IPS-18c (cell line): ENCODE results near the gene GGA1.
"Not testable (repeated sequence)": the region's sequence is repeated elsewhere in the genome, so short reads cannot be mapped to it uniquely, and the experiment has no call there.

Experiments used
- H3K4me3 ChIP-seq: 2 replicates; pipeline ENCODE4 v1.7.0; 2013; ENCODE audit warnings: low read depth, mild to moderate bottlenecking, low read length, moderate library complexity; ENCODE audit not compliant: insufficient read depth
- H3K9me3 ChIP-seq: one replicate; pipeline ENCODE4 v1.6.1; 2013; ENCODE audit warnings: mild to moderate bottlenecking, low read length, moderate library complexity; ENCODE audit not compliant: control insufficient read depth, insufficient read depth

The GGA1 gene

DNA sequence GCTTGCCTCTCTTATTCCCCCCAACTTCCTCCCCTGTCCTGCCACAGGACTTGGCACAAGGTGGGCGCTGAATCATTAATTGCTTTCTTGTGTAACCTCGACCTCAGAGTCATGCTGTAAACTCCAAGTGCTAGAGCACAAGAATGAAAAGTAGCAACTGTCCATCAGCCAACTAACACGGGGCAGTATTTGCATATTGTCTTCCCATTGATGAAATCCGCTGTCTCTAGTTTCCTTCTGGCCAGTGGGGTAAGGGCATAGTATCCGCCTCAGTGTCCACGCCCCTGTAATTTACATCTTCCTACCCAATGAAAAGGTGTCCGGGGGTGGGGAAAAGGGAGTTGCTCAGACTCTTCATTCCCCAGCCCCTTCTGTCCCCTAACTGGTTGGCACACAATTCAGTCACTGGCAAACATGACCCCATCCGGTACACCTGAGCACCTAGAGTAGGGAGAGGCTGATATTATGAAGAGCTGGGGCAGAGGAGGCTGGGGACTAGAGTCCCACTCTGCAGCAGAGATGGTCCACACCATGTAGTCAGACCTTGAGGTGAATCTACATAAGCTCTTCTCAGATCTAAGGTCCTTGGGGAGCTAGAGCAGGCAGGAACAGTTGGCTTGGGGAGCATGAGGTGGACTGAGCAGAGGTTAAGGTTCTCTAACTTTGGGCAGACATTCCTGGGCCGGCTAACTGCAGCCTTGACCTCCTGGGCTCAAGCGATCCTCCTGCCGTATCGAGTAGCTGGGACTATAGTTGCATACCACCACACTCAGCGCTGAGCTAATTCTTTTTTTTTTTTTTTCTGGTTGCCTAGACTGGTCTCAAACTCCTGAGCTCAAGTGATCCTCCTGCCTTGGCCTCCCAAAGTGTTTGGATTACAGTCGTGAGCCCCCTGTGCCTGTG is 6.8 kb upstream of the GGA1 start:
- no peaks in the 10 kb centered on the region for H3K9me3 ChIP-seq

DNA sequence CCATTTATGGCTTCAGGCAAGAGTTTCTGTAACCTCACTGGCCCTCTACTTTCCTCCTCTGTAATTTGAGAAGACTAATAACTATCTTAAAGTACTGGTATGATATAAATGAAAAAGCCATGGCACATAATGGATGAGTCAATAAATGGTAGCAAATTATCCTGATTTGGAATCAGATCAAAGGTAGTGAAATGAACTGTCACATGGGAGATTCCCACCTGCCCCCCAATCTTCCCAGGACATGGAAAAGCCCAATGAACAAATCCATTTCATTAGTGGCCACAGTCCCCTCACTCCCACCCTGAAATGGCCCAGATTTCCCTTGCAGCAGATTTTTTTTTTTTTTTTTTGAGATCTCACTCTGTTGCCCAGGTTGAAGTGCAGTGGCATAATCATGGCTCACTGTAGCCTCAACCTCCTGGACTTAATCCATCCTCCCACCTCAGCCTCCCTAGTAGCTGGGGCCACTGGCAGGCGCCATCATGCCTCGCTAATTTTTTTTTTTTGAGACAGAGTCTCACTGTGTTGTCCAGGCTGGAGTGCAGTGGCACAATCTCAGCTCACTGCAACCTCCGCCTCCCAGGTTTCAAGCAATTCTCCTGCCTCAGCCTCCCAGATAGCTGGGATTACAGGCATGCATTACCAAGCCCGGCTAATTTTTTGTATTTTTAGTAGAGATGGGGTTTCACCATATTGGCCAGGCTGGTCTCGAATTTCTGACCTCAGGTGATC is 5.9 kb upstream of the GGA1 start:
- H3K4me3 ChIP-seq, H3K9me3 ChIP-seq: not testable (repeated sequence)

More for the DNA sequence above, 6.8 kb upstream of the GGA1 start:
- no peak overlapping the region; the same call in 1 of the 2 replicates for H3K4me3 ChIP-seq

GRCh38 chr22:37604074-37604473 is 4.6 kb upstream of the GGA1 start:
- H3K4me3 ChIP-seq: no peak overlapping the region

DNA sequence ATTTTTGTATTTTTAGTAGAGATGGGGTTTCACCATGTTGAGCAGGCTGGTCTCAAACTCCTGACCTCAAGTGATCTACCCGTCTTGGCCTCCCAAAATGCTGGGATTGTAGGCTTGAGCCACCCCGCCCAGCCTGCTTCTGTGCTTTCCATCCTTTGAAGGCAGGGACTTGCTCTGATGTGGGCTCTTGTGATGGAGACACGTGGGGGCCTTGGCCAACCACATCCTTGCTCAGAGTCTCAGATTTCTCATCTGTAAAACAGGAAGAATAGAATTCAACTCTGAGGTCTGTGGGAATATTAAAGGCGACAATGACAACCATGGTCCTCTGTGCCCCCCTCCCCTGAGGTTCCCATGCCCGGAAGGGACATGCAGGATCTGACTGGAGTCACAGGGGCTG is 3.8 kb upstream of the GGA1 start:
- Histone ChIP-seq H3K4me3 (no peak overlapping the region), H3K9me3 (no peaks in the 10 kb centered on the region)

More at GRCh38 chr22:37604074-37604473, 4.6 kb upstream of the GGA1 start:
- H3K9me3 ChIP-seq: no peaks in the 10 kb centered on the region

DNA sequence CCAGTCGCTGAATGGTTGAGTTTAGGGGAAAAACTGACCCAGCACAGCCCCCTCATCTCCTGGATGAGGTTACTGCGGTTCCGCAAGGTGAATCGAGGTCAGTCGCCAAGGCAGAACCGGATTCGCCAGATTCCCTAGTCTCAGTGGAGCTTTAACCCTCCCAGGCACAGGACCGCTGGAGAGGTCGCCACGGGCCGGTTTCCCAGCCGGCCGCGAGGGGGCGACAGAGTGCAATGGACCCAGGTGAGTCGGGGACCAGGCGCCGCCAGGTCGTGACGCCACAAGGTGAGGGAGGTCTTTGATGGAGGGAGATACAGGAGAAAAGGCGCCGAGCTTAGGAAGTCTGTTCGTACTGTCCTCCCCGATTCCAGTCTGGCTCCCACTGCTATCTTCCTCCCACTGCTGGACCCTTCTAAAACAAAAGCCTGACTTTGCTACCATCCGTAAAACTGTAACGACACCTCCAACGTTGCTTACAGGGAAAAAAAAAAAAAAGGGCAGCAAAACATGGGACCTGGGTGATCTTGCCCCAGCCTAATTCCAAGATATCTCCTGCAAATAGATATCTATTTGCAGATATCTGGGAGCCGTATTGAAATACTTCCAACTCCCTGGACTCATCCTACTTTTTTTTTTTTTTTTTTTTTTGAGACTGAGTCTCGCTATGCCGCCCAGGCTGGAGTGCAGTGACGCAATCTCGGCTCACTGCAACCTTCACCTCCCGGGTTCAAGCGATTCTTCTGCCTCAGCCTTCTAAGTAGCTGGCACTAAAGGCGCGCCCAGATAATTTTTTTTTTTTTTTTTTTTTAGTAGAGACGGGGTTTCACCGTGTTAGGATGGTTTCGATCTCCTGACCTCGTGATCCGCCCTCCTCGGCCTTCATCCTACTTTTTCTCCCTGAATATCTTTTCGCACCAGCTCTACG is 1.4 kb upstream of the GGA1 start:
- peak overlapping the region; percentile 39 for H3K4me3 ChIP-seq
- no peaks in the 10 kb centered on the region for H3K9me3 ChIP-seq

DNA sequence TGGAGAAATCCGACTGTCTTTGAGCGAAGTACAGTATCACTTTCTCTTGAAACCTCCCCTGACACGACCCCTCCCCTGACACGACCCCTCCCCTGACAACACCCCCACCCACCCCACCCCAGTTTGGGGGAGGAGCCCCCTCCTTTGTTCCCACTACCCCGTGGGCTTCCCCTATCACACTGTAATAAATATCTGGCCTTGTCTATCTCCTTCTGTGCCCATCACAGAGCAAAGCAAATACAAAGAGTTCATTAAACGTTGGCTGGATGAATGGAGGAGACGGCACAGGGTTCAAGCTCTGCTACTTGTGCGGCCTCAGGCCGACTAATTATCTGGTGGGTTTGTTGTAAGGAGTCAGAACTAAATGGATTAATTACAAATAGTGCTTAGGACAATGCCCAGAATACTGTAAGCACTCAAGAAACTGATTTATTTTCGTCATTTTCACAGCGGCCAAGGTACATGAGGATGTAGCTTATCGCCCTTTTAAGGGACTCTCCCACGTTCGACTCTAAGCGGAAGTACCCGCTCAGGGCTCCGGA is 628 bp upstream of the GGA1 start:
- H3K4me3 ChIP-seq: peak overlapping the region; percentile 87

GRCh38 chr22:37609240-37610152 is 862 bp downstream of the GGA1 start:
- Histone ChIP-seq H3K9me3 (no peaks in the 10 kb centered on the region), H3K4me3 (peak overlapping the region; percentile 87)

More for the DNA sequence above, 628 bp upstream of the GGA1 start:
- H3K9me3 ChIP-seq: no peaks in the 10 kb centered on the region

DNA sequence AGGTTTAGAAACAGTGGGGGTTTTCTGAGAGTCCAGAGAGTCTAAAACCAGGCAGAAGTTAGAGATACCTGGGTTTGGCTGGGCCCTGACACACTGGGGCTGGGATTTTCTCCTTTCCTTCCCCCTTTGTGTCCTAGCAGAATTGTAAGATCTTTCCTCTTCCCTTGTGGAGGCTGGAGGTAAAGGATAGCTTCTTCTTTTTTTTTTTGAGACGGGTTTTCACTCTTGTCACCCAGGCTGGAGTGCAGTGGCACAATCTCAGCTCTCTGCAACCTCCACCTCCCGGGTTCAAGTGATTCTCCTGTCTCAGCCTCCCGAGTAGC is 1.5 kb downstream of the GGA1 start:
- H3K9me3 ChIP-seq: not testable (repeated sequence)
- peak overlapping the region; percentile 87; the same call in 1 of the 2 replicates for H3K4me3 ChIP-seq

- Histone ChIP-seq H3K4me3 (0 out of 2 replicates have a peak overlapping the region, but pooled peaks have one; percentile 24), H3K9me3 (no peaks in the 10 kb centered on the region)
These were observed 2.0 kb downstream of the GGA1 start for GRCh38 chr22:37610480-37611129.

GRCh38 chr22:37611207-37611606 is 2.6 kb downstream of the GGA1 start:
- H3K4me3 ChIP-seq: no peak overlapping the region
- no peaks in the 10 kb centered on the region for H3K9me3 ChIP-seq

DNA sequence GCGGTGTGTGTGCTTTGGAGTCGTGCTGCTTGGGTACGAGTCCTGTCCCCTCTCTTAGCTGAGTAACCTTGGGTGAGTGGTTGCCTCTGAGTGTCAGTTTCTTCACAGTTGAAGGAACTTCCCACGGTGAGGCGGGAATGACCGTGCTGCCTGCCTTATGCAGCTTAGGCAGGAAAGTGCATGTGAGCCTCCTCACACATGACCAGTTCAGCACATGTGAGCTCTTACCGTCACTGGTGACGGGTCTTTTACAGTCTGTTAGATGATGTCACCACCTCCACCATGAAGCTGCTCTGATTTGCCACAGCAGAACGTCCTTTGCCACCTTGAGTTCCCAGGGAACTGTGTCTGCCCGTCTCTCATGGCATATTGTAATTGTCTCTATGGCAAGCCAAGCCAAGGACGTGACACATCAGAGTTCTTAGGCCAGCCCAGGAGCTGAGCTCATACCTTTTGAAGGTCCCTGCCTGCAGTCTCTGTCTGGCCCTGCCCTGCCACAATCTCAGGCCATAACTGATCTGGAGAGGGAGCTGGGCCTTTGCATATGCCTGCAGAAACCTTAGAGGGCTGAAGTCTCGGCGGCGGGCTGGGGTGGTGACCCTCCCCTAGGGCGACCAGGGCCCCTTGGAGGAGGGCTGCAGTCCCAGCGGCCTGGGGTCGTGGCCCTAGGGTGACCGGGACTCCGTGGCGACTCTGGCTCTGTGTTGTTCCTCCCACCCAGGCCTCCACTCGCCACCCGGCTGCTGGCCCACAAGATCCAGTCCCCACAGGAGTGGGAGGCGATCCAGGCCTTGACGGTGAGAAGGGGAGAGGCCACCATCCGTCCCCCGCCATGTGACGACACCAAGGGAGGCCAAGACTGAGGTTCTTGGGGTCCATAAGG is 7.8 kb downstream of the GGA1 start:
- H3K9me3 ChIP-seq: no peaks in the 10 kb centered on the region
- no peak overlapping the region for H3K4me3 ChIP-seq

DNA sequence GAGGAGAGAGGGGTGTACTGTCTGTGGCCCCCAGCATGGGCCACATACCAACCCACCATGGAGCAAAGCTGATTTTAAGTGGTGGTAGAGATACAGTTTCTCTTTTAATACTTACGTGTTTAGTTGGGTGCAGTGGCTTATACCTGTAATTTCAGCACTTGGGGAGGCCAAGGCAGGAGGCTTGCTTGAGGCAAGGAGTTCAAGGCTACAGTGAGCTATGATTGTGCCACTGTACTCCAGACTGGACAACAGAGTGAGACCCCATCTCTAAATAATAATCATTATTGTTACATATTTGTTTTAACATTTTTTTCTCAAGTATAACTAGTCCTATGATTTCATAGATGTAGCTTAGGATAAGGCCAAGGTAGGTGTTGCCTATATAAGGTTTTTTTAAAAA is 8.8 kb downstream of the GGA1 start:
- H3K4me3 ChIP-seq: no peak overlapping the region
- H3K9me3 ChIP-seq: no peaks in the 10 kb centered on the region

DNA sequence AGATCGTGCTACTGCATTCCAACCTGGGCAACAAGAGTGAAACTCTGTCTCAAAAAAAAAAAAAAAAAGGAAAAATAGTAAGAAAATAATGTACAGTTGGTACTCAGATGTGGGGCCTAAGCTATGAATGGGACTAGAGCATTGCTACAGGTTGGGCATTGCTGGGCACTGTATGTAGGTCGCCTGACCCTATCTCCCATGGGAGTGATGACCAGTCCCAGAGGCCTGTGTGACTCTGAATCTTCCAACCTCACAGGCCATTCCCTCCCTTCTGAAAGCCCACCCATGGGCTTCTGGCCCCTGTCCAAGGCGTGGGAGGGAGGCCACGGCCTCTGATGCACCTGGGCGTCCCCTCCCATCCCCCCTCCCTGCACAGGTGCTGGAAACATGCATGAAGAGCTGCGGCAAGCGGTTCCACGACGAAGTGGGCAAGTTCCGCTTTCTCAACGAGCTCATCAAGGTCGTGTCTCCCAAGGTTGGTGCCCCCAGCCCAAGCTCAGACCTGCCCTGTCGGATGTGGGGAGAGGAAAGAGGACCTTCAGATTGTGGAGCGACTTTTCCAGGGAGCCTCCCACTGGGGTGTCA is 9.5 kb downstream of the GGA1 start:
- Histone ChIP-seq H3K9me3 (no peaks in the 10 kb centered on the region), H3K4me3 (no peak overlapping the region)

GRCh38 chr22:37618674-37619073 is 10.0 kb downstream of the GGA1 start:
- no peaks in the 10 kb centered on the region for H3K9me3 ChIP-seq
- H3K4me3 ChIP-seq: no peak overlapping the region

DNA sequence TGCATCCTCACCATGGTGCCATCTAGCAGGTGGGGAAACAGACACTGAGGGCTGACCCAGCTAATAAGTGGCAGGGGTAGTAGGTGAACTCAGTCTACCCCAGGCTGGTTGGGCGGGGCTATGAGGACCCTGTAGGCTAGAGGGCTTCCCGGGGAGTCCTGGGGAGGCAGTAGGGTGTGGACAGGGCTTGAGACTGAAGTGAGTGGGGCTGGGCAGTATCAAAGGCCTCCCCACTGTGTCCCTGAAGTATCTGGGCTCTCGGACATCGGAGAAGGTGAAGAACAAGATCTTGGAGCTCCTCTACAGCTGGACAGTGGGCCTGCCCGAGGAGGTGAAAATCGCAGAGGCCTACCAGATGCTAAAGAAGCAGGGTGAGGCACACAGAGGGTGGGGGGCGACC is 11.4 kb downstream of the GGA1 start:
- H3K9me3 ChIP-seq: no peaks in the 10 kb centered on the region
- no peak overlapping the region for H3K4me3 ChIP-seq
